Kidney epithelial cell (primary cell): ENCODE measurements around the gene DAPP1. TPM values are rescaled to one million over a fixed set of nuclear protein-coding genes. Genes with fewer than 3 reads are reported as not detected.

Experiments used
- DNase-seq: peaks from one replicate; pipeline ENCODE4 v3.0.0-alpha.2; 2010; ENCODE audit warnings: low read depth
- H3K27me3 ChIP-seq: 2 replicates; pipeline ENCODE4 v1.6.0; 2011; ENCODE audit warnings: low read length; ENCODE audit not compliant: control insufficient read depth, insufficient read depth
- H3K36me3 ChIP-seq: 2 replicates; pipeline ENCODE4 v1.5.1; 2011; ENCODE audit warnings: low read length; ENCODE audit not compliant: control insufficient read depth, insufficient read depth
- H3K4me3 ChIP-seq: 2 replicates; pipeline ENCODE4 v1.5.1; 2011; ENCODE audit warnings: low read depth, mild to moderate bottlenecking, control low read depth, low read length
- CTCF ChIP-seq: IDR thresholded peaks from 2 replicates; pipeline ENCODE4 v1.5.1; 2011; ENCODE audit warnings: mild to moderate bottlenecking, moderate library complexity, low read length, control low read depth, inconsistent platforms; ENCODE audit not compliant: insufficient read depth, poor library complexity, severe bottlenecking
- total RNA-seq: library from RNA; depleted of rRNA; stranded (reverse); fragments of >200 nt; gene quantifications from 2 replicates; pipeline ENCODE4 v1.2.3, GENCODE V29; 2015

Gene DAPP1
- total RNA-seq, 1 donor from 2014 or later: 29.0 TPM

DNA sequence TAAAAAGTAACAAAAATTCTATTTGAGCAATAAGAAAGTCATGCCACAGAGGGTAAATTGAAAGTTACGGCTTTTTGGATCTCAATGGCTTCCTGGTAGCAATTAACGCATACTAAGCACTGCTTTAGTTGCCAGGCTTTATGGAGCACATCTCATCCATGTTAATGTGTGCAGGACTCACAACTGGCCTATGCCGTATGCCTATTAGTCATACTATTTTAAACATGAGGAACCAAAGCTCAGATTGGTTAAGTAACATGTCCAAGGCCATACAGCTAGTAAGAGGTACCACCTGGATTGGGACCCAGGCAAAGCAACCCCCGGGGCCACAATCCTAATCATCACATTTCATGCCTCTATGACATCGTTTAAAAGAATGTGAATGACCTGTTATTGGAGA is 17.1 kb downstream of the DAPP1 start:
- H3K27me3 ChIP-seq: no peaks in the 10 kb centered on the region
- H3K36me3 ChIP-seq: no peaks in the 10 kb centered on the region
- no peak for TF ChIP-seq CTCF

DNA sequence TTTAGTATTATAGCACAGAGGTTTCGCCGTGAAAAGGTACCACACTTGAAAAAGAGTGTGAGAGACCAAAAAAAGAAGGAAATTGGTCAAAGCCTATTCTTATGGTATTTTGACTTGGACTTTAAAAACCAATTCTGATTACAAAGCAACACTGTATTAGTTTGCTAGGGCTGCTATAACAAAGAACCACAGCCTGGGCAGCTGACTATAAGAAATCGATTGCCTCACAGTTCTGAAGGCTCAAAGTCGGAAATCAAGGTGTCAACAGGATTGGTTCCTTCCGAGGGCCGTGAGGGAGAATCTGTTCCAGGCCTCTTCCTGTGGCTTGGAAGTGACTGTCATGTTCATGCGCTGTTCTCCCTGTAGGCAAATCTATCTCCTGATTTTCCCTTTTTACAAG is 17.9 kb downstream of the DAPP1 start:
- H3K4me3 ChIP-seq: no peak overlapping the region
- no peaks in the 10 kb centered on the region for H3K27me3 ChIP-seq
- no peak for TF ChIP-seq CTCF
- no peaks in the 10 kb centered on the region for H3K36me3 ChIP-seq
- DNase-seq: no peak

More for the DNA sequence above, 17.1 kb downstream of the DAPP1 start:
- no peak for DNase-seq
- H3K4me3 ChIP-seq: no peak overlapping the region

GRCh38 chr4:99835942-99836341 is 19.3 kb downstream of the DAPP1 start:
- no peak overlapping the region for H3K4me3 ChIP-seq
- no peak for DNase-seq
- H3K27me3 ChIP-seq: no peaks in the 10 kb centered on the region
- H3K36me3 ChIP-seq: no peaks in the 10 kb centered on the region
- TF ChIP-seq CTCF: no peak

DNA sequence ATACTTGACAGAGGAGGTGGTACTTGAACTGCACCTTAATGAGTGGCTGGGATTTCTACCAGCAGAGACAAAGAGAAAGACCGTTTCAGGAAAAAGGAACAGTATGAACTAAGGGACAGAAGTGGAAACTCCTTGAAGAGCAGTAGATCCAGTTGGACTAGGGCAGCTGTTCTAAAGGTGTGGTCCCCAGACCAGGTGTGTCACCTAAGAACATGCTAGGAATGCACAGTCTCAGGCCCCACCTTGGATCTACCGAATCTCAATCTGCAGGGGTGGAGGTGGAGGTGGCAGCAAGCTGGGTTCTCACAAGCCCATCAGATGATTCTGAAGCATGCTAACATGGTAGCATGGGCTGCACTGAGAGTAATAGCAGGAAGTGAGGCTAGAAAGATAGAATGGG is 22.3 kb downstream of the DAPP1 start:
- H3K36me3 ChIP-seq: no peaks in the 10 kb centered on the region
- no peak for TF ChIP-seq CTCF

DNA sequence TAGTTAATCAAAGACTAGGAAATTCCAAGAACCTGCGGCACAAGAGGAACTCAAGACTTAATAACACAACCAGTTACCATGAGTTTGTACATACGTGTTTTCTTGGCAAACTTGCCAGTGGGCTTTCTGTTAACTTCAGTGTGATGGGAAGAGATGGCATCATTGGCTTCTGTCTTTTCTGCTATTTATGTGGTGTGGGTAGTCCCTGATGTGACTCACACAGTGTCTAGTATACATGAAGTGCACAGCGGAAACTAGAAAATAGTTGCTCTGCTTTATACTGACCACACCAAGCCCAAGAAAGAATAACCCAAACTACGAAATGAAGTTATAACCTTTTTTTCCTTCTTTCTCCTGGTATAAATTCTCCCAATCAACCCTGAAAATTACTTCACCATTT is 24.5 kb downstream of the DAPP1 start:
- Histone ChIP-seq H3K36me3 (no peaks in the 10 kb centered on the region), H3K4me3 (no peak overlapping the region), H3K27me3 (no peaks in the 10 kb centered on the region)
- no peak for DNase-seq
- TF ChIP-seq CTCF: no peak

More for the DNA sequence above, 22.3 kb downstream of the DAPP1 start:
- DNase-seq: no peak
- no peak overlapping the region for H3K4me3 ChIP-seq
- H3K27me3 ChIP-seq: no peaks in the 10 kb centered on the region

GRCh38 chr4:99843413-99843812 is 26.8 kb downstream of the DAPP1 start:
- H3K27me3 ChIP-seq: no peaks in the 10 kb centered on the region
- no peak overlapping the region for H3K4me3 ChIP-seq
- no peak for TF ChIP-seq CTCF
- DNase-seq: no peak
- H3K36me3 ChIP-seq: no peaks in the 10 kb centered on the region
